ENCODE results near the gene PRX. TPM values are rescaled to one million over a fixed set of nuclear protein-coding genes. Genes with fewer than 3 reads are reported as not detected.

PRX gene
- total and polyA plus RNA-seq, 2 of the 13 experiments (the other 11 are each of a cell fraction or from before 2014, with no cell fraction given): 0.66 TPM

DNA sequence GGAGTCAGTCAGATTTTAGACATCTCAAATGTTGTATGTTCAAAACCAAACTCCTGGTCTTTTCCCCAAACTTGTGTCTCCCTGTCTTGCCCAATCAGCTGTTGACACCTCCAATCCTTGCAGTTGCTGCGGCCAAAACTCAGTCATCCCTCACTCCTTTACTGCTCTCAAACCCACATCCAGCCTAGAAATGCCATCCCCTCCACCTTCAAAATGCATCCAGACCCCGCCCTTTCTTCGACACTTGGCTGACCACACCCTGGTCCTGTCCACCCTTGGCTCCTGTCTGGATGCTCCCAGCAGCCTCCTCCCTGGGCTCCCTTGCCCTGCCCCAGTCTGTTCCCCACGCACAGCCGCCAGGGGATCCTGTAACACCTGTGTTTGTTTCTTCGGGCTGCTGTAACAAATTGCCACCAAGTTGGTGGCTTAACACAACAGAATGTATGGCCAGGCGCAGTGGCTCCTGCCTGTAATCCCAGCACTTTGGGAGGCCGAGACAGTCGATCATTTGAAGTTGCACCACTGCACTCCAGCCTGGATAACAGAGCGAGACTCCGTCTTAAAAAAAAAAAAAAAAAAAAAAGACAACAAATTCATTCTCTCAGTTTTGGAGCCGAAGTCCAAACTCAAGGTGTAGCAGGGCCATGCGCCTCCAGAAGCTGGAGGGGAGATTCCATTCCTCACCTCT is 53.0 kb downstream of the PRX start:
- Histone ChIP-seq H3K4me1 (ENCODE audit: insufficient read depth, low read length) (peaks cover 7% of the 10 kb centered on the region), H4K20me1 (ENCODE audit: insufficient read depth, low read length) (no peaks in the 10 kb centered on the region), H3K9me3 (ENCODE audit: low read length) (no peaks in the 10 kb centered on the region), H3K27ac (ENCODE audit: extremely low read length, insufficient read depth, low read length) (no peak overlapping the region), H3K4me3 (replicated peaks in 1 of 3; ENCODE audit: insufficient read depth in 1 of 3, low read depth in 2 of 3, low read length in 3 of 3) (no peak overlapping the region), H2AFZ (ENCODE audit: low read length) (no peak overlapping the region), H3K79me2 (ENCODE audit: insufficient read depth, low read length) (no peaks in the 10 kb centered on the region), H3K4me2 (ENCODE audit: low read depth, low read length) (no peak overlapping the region), H3K9ac (ENCODE audit: insufficient read depth, low read depth, low read length) (no peak overlapping the region), H3K27me3 (ENCODE audit: control insufficient read depth in 1 of 2, insufficient read depth in 2 of 2, low read length in 2 of 2) (no peaks in the 10 kb centered on the region), H3K36me3 (replicated peaks in 1 of 2; ENCODE audit: control insufficient read depth in 1 of 2, insufficient read depth in 2 of 2, low read length in 2 of 2) (no peaks in the 10 kb centered on the region; a peak in 1 of 5 replicates)
- WGBS (ENCODE audit: low lambda C conversion rate): 82% methylated on average over 13 of the region's 13 CpGs
- ATAC-seq (no peak), DNase-seq (ENCODE audit: low spot score) (no peak), FAIRE-seq (no peak)
- intact Hi-C loops (cut with micrococcal nuclease; ENCODE audit: unreplicated experiment): no loop called here
- ChIA-PET CTCF (ENCODE audit: low intra/inter-chr PET ratio, low total read pairs) (no interaction called here), POLR2A (no interaction called here)
- no TSS peak for BruUV-seq (replicated peaks)
- in situ Hi-C loops (cut with HindIII; ENCODE audit: extremely low pct_ligation_motif_present, low pct_unique_long_range_greater_than_20kb): no loop called here
- TF ChIP-seq ZNF441 (CRISPR knock-in tag; IDR thresholded peaks at IDR 0.05; ENCODE audit: borderline replicate concordance) (no peak), ISL2 (CRISPR knock-in tag; IDR thresholded peaks at IDR 0.05) (no peak), HNF4A (CRISPR knock-in tag; IDR thresholded peaks at IDR 0.05) (no peak), BHLHE40 (IDR thresholded peaks at IDR 0.05; ENCODE audit: low read length) (no peak), ATF1 (CRISPR knock-in tag; IDR thresholded peaks at IDR 0.05) (no peak), PPARG (CRISPR knock-in tag; conservative IDR thresholded peaks at IDR 0.05) (no peak), ZNF335 (CRISPR knock-in tag; IDR thresholded peaks at IDR 0.05) (no peak), BRD4 (CRISPR knock-in tag; IDR thresholded peaks at IDR 0.05) (no peak), SRSF1 (optimal IDR thresholded peaks at IDR 0.05; ENCODE audit: low read depth, low read length) (no peak), CEBPG (CRISPR knock-in tag; IDR thresholded peaks at IDR 0.05) (no peak), ZNF652 (CRISPR knock-in tag; IDR thresholded peaks at IDR 0.05; ENCODE audit: borderline replicate concordance, low read depth) (no peak), RARG (CRISPR knock-in tag; IDR thresholded peaks at IDR 0.05; ENCODE audit: low read depth) (no peak)
- TF ChIP-seq, protein P1, sequence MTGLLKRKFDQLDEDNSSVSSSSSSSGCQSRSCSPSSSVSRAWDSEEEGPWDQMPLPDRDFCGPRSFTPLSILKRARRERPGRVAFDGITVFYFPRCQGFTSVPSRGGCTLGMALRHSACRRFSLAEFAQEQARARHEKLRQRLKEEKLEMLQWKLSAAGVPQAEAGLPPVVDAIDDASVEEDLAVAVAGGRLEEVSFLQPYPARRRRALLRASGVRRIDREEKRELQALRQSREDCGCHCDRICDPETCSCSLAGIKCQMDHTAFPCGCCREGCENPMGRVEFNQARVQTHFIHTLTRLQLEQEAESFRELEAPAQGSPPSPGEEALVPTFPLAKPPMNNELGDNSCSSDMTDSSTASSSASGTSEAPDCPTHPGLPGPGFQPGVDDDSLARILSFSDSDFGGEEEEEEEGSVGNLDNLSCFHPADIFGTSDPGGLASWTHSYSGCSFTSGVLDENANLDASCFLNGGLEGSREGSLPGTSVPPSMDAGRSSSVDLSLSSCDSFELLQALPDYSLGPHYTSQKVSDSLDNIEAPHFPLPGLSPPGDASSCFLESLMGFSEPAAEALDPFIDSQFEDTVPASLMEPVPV (CRISPR knock-in tag; IDR thresholded peaks at IDR 0.05): no peak
- TF ChIP-seq, protein P2, sequence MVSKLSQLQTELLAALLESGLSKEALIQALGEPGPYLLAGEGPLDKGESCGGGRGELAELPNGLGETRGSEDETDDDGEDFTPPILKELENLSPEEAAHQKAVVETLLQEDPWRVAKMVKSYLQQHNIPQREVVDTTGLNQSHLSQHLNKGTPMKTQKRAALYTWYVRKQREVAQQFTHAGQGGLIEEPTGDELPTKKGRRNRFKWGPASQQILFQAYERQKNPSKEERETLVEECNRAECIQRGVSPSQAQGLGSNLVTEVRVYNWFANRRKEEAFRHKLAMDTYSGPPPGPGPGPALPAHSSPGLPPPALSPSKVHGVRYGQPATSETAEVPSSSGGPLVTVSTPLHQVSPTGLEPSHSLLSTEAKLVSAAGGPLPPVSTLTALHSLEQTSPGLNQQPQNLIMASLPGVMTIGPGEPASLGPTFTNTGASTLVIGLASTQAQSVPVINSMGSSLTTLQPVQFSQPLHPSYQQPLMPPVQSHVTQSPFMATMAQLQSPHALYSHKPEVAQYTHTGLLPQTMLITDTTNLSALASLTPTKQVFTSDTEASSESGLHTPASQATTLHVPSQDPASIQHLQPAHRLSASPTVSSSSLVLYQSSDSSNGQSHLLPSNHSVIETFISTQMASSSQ (IDR thresholded peaks at IDR 0.05; ENCODE audit: low read depth): no peak
- TF ChIP-seq, protein P2 (CRISPR knock-in tag; IDR thresholded peaks at IDR 0.05; ENCODE audit: borderline replicate concordance): no peak
- TF ChIP-seq, protein P3, sequence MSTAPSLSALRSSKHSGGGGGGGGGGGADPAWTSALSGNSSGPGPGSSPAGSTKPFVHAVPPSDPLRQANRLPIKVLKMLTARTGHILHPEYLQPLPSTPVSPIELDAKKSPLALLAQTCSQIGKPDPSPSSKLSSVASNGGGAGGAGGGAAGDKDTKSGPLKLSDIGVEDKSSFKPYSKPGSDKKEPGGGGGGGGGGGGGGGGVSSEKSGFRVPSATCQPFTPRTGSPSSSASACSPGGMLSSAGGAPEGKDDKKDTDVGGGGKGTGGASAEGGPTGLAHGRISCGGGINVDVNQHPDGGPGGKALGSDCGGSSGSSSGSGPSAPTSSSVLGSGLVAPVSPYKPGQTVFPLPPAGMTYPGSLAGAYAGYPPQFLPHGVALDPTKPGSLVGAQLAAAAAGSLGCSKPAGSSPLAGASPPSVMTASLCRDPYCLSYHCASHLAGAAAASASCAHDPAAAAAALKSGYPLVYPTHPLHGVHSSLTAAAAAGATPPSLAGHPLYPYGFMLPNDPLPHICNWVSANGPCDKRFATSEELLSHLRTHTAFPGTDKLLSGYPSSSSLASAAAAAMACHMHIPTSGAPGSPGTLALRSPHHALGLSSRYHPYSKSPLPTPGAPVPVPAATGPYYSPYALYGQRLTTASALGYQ (CRISPR knock-in tag; IDR thresholded peaks at IDR 0.05): no peak
- TF ChIP-seq, protein P4, sequence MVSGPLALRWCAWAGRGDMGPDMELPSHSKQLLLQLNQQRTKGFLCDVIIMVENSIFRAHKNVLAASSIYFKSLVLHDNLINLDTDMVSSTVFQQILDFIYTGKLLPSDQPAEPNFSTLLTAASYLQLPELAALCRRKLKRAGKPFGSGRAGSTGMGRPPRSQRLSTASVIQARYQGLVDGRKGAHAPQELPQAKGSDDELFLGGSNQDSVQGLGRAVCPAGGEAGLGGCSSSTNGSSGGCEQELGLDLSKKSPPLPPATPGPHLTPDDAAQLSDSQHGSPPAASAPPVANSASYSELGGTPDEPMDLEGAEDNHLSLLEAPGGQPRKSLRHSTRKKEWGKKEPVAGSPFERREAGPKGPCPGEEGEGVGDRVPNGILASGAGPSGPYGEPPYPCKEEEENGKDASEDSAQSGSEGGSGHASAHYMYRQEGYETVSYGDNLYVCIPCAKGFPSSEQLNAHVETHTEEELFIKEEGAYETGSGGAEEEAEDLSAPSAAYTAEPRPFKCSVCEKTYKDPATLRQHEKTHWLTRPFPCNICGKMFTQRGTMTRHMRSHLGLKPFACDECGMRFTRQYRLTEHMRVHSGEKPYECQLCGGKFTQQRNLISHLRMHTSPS (CRISPR knock-in tag; IDR thresholded peaks at IDR 0.05; ENCODE audit: low read depth): no peak

All from HepG2 (cell line).